Tongue (tissue), 2 donors: ENCODE results near the gene CDH11. TPM values are rescaled to one million over a fixed set of nuclear protein-coding genes. Genes with fewer than 3 reads are reported as not detected.

Experiments
- DNase-seq: peaks from one replicate; pipeline ENCODE4 v3.0.0-alpha.2; 2015
- total RNA-seq: library from RNA; depleted of rRNA; stranded (reverse); fragments of >200 nt; gene quantifications from one replicate; pipeline ENCODE4 v1.2.3, GENCODE V29; 2014

The CDH11 gene
- total RNA-seq, 1 donor from 2014 or later: 60.6 TPM

- no peak for DNase-seq
Measured at GRCh38 chr16:65024767-65025178, 97.1 kb downstream of the CDH11 start.

- DNase-seq: no peak
Measured at GRCh38 chr16:65023802-65024201, 98.1 kb downstream of the CDH11 start.

GRCh38 chr16:65021852-65022595, 99.8 kb downstream of the CDH11 start:
- no peak for DNase-seq

- no peak for DNase-seq
Measured at GRCh38 chr16:65016754-65017153, 105.1 kb downstream of the CDH11 start.

GRCh38 chr16:65015599-65015998, 106.3 kb downstream of the CDH11 start:
- DNase-seq: no peak

GRCh38 chr16:65012357-65012756, 109.5 kb downstream of the CDH11 start:
- peak; percentile 59 for DNase-seq

- DNase-seq: peak; percentile 34
Measured at GRCh38 chr16:65010125-65010524, 111.7 kb downstream of the CDH11 start.

- no peak for DNase-seq
Measured at GRCh38 chr16:65005696-65006095, 116.2 kb downstream of the CDH11 start.

GRCh38 chr16:65004570-65004969, 117.3 kb downstream of the CDH11 start:
- no peak for DNase-seq

- no peak for DNase-seq
Measured at GRCh38 chr16:65003621-65004020, 118.2 kb downstream of the CDH11 start.

- DNase-seq: peak; percentile 61
Measured at GRCh38 chr16:65002265-65002664, 119.6 kb downstream of the CDH11 start.

- no peak for DNase-seq
Measured at GRCh38 chr16:65000654-65001053, 121.2 kb downstream of the CDH11 start.

GRCh38 chr16:64997751-64998150, 124.1 kb downstream of the CDH11 start:
- no peak for DNase-seq

- DNase-seq: no peak
Measured at GRCh38 chr16:64997121-64997520, 124.7 kb downstream of the CDH11 start.

GRCh38 chr16:64996641-64997040, 125.2 kb downstream of the CDH11 start:
- no peak for DNase-seq

- DNase-seq: no peak
Measured at GRCh38 chr16:64993464-64993863, 128.4 kb downstream of the CDH11 start.

- DNase-seq: no peak
Measured at GRCh38 chr16:64991001-64991400, 130.9 kb downstream of the CDH11 start.

GRCh38 chr16:64990101-64990500, 131.8 kb downstream of the CDH11 start:
- no peak for DNase-seq

GRCh38 chr16:64989050-64989449, 132.8 kb downstream of the CDH11 start:
- no peak for DNase-seq

GRCh38 chr16:64983963-64984362, 137.9 kb downstream of the CDH11 start:
- peak; percentile 82 for DNase-seq

GRCh38 chr16:64983231-64983630, 138.6 kb downstream of the CDH11 start:
- peak; percentile 18 for DNase-seq

- no peak for DNase-seq
Measured at GRCh38 chr16:64982581-64982980, 139.3 kb downstream of the CDH11 start.

- no peak for DNase-seq
Measured at GRCh38 chr16:64981568-64982281, 140.1 kb downstream of the CDH11 start.
